Activated CD8-positive, alpha-beta memory T cell treated with anti-CD3 and anti-CD28 coated beads, Interleukin-2, amount 50 U/mL, for 1 hour (primary cell): ENCODE measurements around the gene SLC30A2.

Experiments used
- DNase-seq: peaks from one replicate; pipeline ENCODE4 v3.0.0-alpha.2; 2020; ENCODE audit errors: extremely low read depth

Gene SLC30A2

GRCh38 chr1:26021647-26022403 is 24.1 kb downstream of the SLC30A2 start, which contains the start of gene EXTL1:
Gene EXTL1 (plus strand): TSS chr1:26021775. CDS start chr1:26022647, 872 bp downstream.
- DNase-seq: no peak

GRCh38 chr1:26020941-26021646 is 24.8 kb downstream of the SLC30A2 start:
- DNase-seq: no peak

- no peak for DNase-seq
These were observed 25.6 kb downstream of the SLC30A2 start for GRCh38 chr1:26020330-26020768.

GRCh38 chr1:26019641-26020315 is 26.1 kb downstream of the SLC30A2 start:
- no peak for DNase-seq

- no peak for DNase-seq
These were observed 28.3 kb downstream of the SLC30A2 start for GRCh38 chr1:26017606-26018005.

GRCh38 chr1:26016953-26017545 is 28.9 kb downstream of the SLC30A2 start:
- DNase-seq: no peak

GRCh38 chr1:26016258-26016952 is 29.5 kb downstream of the SLC30A2 start:
- no peak for DNase-seq

- DNase-seq: no peak
These were observed 30.6 kb downstream of the SLC30A2 start for GRCh38 chr1:26015358-26015757.

- DNase-seq: no peak
These were observed 31.7 kb downstream of the SLC30A2 start for GRCh38 chr1:26014179-26014578.

- no peak for DNase-seq
These were observed 33.1 kb downstream of the SLC30A2 start for GRCh38 chr1:26012864-26013263.

- DNase-seq: no peak
These were observed 35.1 kb downstream of the SLC30A2 start for GRCh38 chr1:26010825-26011224.

- DNase-seq: no peak
These were observed 36.0 kb downstream of the SLC30A2 start for GRCh38 chr1:26009796-26010447.

GRCh38 chr1:26006710-26007109 is 39.2 kb downstream of the SLC30A2 start:
- no peak for DNase-seq

- DNase-seq: no peak
These were observed 40.3 kb downstream of the SLC30A2 start for GRCh38 chr1:26005434-26006105.

GRCh38 chr1:26003756-26004155 is 42.2 kb downstream of the SLC30A2 start:
- DNase-seq: no peak

- no peak for DNase-seq
These were observed 42.7 kb downstream of the SLC30A2 start for GRCh38 chr1:26003262-26003661.

- no peak for DNase-seq
These were observed 46.7 kb downstream of the SLC30A2 start for GRCh38 chr1:25999041-25999800.

- peak; percentile 94 for DNase-seq
These were observed 47.8 kb downstream of the SLC30A2 start, which contains the start of gene PAFAH2 for GRCh38 chr1:25997828-25998761. Gene PAFAH2 (minus strand): TSS chr1:25998063. CDS start chr1:25990816, 7,247 bp downstream.
